WTC11 (cell line): ENCODE results near the gene WDR26.

ENCODE experiments used
- CTCF ChIP-seq: fragments of 200-600 bp; IDR thresholded peaks from 2 replicates; pipeline ENCODE4 v1.8.0; 2022; ENCODE audit warnings: antibody characterized with exemption
- ESRRA ChIP-seq: sonication (generic); formaldehyde crosslinking; IDR thresholded peaks from 2 replicates; pipeline ENCODE4 v1.8.1; 2022; ENCODE audit warnings: mild to moderate bottlenecking, missing genetic modification reagents, borderline replicate concordance
- FOXK1 ChIP-seq: sonication (generic); formaldehyde crosslinking; IDR thresholded peaks from 2 replicates; pipeline ENCODE4 v1.8.0; 2022; ENCODE audit warnings: mild to moderate bottlenecking, moderate library complexity, missing genetic modification reagents
- JUN ChIP-seq: sonication (generic); formaldehyde crosslinking; IDR thresholded peaks from 2 replicates; pipeline ENCODE4 v1.8.0; 2023; ENCODE audit warnings: mild to moderate bottlenecking, missing genetic modification reagents
- PREB ChIP-seq: sonication (generic); formaldehyde crosslinking; IDR thresholded peaks from 2 replicates; pipeline ENCODE4 v1.8.1; 2022; ENCODE audit warnings: mild to moderate bottlenecking, missing genetic modification reagents, moderate library complexity, borderline replicate concordance
- SMAD3 ChIP-seq: sonication (generic); formaldehyde crosslinking; IDR thresholded peaks from 2 replicates; pipeline ENCODE4 v1.8.0; 2022; ENCODE audit warnings: missing genetic modification reagents, mild to moderate bottlenecking, borderline replicate concordance
- SP1 ChIP-seq: sonication (generic); formaldehyde crosslinking; conservative IDR thresholded peaks from 2 replicates; pipeline ENCODE4 v1.8.1; 2022; ENCODE audit warnings: missing genetic modification reagents
- TCF7 ChIP-seq: sonication (generic); formaldehyde crosslinking; IDR thresholded peaks from 2 replicates; pipeline ENCODE4 v1.8.0; 2022; ENCODE audit warnings: mild to moderate bottlenecking, low read depth, missing genetic modification reagents, moderate library complexity
- TEAD4 ChIP-seq: sonication (generic); formaldehyde crosslinking; IDR thresholded peaks from 2 replicates; pipeline ENCODE4 v1.8.0; 2022; ENCODE audit warnings: mild to moderate bottlenecking, missing genetic modification reagents
- USF2 ChIP-seq: sonication (generic); formaldehyde crosslinking; IDR thresholded peaks from 2 replicates; pipeline ENCODE4 v1.8.1; 2023; ENCODE audit warnings: mild to moderate bottlenecking, missing genetic modification reagents, moderate library complexity
- ZNF317 ChIP-seq: sonication (generic); formaldehyde crosslinking; IDR thresholded peaks from 2 replicates; pipeline ENCODE4 v1.8.1; 2023; ENCODE audit warnings: low read depth, mild to moderate bottlenecking, moderate library complexity, missing genetic modification reagents, borderline replicate concordance
- TF ChIP-seq, protein P1 (sequence below): sonication (generic); formaldehyde crosslinking; IDR thresholded peaks from 2 replicates; pipeline ENCODE4 v1.8.0; 2022; ENCODE audit warnings: missing genetic modification reagents
- TF ChIP-seq, protein P2 (sequence below): sonication (generic); formaldehyde crosslinking; IDR thresholded peaks from 2 replicates; pipeline ENCODE4 v1.8.1; 2022; ENCODE audit warnings: low read depth, mild to moderate bottlenecking, moderate library complexity, missing genetic modification reagents, borderline replicate concordance

DNA sequence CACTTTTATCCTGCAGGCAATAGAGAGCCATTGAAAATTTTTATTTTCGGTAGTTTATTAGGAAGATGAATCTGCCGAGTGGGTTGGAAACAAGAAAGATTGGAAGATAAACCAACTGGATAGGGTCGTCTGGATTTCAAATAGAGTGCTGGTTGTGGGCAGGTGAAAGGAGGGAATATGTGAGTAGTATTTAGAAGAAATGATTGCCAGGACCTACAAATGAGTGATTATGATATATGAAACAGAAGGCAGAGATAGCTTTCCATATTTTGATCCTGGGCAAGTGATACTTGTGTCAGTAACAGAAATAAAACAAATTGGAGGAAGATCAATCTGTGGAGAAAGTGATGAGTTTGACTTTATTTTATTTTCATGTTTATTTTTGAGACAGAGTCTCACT is 75.4 kb downstream of the WDR26 start:
- no peak for TF ChIP-seq USF2 (CRISPR knock-in tag)
- TF ChIP-seq ZNF317, result no peak
- TF ChIP-seq FOXK1 (CRISPR knock-in tag), result no peak
- no peak for TF ChIP-seq CTCF
- no peak for TF ChIP-seq PREB (CRISPR knock-in tag)
- TF ChIP-seq, protein P1, sequence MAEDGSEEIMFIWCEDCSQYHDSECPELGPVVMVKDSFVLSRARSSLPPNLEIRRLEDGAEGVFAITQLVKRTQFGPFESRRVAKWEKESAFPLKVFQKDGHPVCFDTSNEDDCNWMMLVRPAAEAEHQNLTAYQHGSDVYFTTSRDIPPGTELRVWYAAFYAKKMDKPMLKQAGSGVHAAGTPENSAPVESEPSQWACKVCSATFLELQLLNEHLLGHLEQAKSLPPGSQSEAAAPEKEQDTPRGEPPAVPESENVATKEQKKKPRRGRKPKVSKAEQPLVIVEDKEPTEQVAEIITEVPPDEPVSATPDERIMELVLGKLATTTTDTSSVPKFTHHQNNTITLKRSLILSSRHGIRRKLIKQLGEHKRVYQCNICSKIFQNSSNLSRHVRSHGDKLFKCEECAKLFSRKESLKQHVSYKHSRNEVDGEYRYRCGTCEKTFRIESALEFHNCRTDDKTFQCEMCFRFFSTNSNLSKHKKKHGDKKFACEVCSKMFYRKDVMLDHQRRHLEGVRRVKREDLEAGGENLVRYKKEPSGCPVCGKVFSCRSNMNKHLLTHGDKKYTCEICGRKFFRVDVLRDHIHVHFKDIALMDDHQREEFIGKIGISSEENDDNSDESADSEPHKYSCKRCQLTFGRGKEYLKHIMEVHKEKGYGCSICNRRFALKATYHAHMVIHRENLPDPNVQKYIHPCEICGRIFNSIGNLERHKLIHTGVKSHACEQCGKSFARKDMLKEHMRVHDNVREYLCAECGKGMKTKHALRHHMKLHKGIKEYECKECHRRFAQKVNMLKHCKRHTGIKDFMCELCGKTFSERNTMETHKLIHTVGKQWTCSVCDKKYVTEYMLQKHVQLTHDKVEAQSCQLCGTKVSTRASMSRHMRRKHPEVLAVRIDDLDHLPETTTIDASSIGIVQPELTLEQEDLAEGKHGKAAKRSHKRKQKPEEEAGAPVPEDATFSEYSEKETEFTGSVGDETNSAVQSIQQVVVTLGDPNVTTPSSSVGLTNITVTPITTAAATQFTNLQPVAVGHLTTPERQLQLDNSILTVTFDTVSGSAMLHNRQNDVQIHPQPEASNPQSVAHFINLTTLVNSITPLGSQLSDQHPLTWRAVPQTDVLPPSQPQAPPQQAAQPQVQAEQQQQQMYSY (CRISPR knock-in tag), result no peak
- TF ChIP-seq SMAD3 (CRISPR knock-in tag), result no peak
- TF ChIP-seq JUN (CRISPR knock-in tag), result no peak
- no peak for TF ChIP-seq TEAD4 (CRISPR knock-in tag)
- no peak for TF ChIP-seq SP1 (CRISPR knock-in tag)
- TF ChIP-seq, protein P2, sequence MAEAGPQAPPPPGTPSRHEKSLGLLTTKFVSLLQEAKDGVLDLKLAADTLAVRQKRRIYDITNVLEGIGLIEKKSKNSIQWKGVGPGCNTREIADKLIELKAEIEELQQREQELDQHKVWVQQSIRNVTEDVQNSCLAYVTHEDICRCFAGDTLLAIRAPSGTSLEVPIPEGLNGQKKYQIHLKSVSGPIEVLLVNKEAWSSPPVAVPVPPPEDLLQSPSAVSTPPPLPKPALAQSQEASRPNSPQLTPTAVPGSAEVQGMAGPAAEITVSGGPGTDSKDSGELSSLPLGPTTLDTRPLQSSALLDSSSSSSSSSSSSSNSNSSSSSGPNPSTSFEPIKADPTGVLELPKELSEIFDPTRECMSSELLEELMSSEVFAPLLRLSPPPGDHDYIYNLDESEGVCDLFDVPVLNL (CRISPR knock-in tag), result no peak
- TF ChIP-seq TCF7 (CRISPR knock-in tag), result no peak
- no peak for TF ChIP-seq ESRRA (CRISPR knock-in tag)
